H1 (cell line): ENCODE data around the gene ARHGEF6. TPM values are rescaled to one million over a fixed set of nuclear protein-coding genes. Genes with fewer than 3 reads are reported as not detected.

Experiments
- MAX ChIP-seq: IDR thresholded peaks from 2 replicates; pipeline ENCODE4 v1.6.1; 2012; ENCODE audit warnings: inconsistent platforms
- SIRT6 ChIP-seq: IDR thresholded peaks from one replicate; pipeline ENCODE4 v1.7.1; 2012; ENCODE audit warnings: low read length, inconsistent platforms
- YY1 ChIP-seq: IDR thresholded peaks from 2 replicates; pipeline ENCODE4 v1.6.1; 2011; ENCODE audit warnings: low read depth, mild to moderate bottlenecking, low read length
- polyA plus RNA-seq, 7 experiments: library from polyadenylated mRNA; depleted of rRNA in 3 of 7; stranded (reverse) in 5 of 7; unstranded in 2 of 7; fragments of >200 nt in 5 of 7; fragments of 200-250 nt in 2 of 7; gene quantifications; 1 replicate in 5 of 7; 2 replicates in 1 of 7; 4 replicates in 1 of 7; pipeline versions ENCODE4 v1.2.1 to v1.2.3, GENCODE V29; 2011 to 2013; ENCODE audit warnings: missing spikeins in 2 of 7, mixed read lengths in 2 of 7
- total RNA-seq: library from RNA; stranded (reverse); fragmentation: NEBNext Ultra II Directional; extraction: Animal tissue kit (Norgen Biotek cat#: 25700); gene quantifications from 2 replicates; pipeline ENCODE4 v1.2.1, GENCODE V29; 2021

The ARHGEF6 gene
- total and polyA plus RNA-seq, 2 of the 8 experiments (the other 6 are each of a cell fraction or from before 2014, with no cell fraction given), result 3.6 to 3.7 TPM

DNA sequence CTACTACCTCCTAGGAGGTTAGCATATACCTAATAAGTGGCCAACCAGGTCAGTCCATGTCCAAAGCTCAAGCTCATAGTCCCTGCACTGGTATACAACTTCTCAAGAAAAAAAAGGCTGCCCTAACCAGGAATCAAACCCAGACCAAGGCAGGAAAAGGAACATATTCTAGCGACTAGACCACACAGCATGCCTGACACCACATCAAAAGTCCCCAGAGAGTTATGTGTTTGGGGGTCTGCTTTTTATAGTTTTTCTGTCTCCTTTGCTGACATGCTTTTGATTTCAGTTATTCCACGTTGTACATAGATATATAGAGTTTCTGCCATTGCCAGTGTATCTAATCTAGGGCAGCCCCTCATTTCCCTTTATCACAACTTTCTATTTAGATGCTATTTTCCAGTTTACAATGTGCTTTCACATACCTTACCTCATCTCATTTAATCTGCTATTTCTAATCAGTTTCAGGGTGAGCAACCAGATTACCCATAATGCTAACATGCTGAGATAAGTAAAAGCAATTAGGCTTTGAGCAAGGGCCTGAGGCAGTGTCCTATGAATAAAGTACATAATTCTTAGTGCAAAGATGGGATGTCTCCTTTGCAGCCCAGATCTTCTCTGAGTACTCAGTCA, 17.8 kb downstream of the ARHGEF6 start (continued):
- TF ChIP-seq MAX (no peak), SIRT6 (no peak), YY1 (no peak)
- TF ChIP-seq, all 59 proteins: peak for 0
